ENCODE data around the gene CBL.

- TF ChIP-seq CTCF (IDR thresholded peaks at IDR 0.05; ENCODE audit: low read depth, low read length) (no peak), POLR2A (IDR thresholded peaks at IDR 0.05; ENCODE audit: extremely low read depth, insufficient read length) (no peak)
- TF ChIP-seq, protein P1, sequence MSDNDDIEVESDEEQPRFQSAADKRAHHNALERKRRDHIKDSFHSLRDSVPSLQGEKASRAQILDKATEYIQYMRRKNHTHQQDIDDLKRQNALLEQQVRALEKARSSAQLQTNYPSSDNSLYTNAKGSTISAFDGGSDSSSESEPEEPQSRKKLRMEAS (IDR thresholded peaks at IDR 0.05; ENCODE audit: low read depth, low read length): no peak
Measured at GRCh38 chr11:119192111-119192510, 14.0 kb upstream of the CBL start.
